HG03108 (cell line): ENCODE data around the gene TNN.

Source experiments
- ATAC-seq: cut with Tn5 transposase; IDR thresholded peaks from one replicate; pipeline ENCODE4 v1.9.1; 2021; ENCODE audit warnings: moderate library complexity; ENCODE audit not compliant: unreplicated experiment

The TNN gene

DNA sequence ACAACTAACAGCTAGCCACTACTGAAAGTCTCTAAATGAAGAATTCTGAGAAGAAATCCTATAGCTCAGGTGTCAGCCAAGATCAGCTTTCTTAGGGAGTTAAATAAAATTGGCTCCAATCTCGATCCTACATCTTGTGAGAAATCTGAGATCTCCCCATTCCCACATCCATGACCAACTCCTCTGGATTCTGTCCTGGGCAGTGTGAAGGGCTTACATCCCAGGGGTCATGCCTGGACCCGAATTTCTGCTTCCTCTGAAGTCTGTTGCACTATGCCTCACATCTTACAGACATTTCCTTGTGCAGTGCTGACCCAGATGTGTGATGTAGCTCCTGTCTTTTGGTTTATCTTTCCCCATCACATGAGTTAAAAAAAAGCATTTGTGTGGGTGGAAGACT, 4.8 kb upstream of the TNN start:
- no peak for ATAC-seq

DNA sequence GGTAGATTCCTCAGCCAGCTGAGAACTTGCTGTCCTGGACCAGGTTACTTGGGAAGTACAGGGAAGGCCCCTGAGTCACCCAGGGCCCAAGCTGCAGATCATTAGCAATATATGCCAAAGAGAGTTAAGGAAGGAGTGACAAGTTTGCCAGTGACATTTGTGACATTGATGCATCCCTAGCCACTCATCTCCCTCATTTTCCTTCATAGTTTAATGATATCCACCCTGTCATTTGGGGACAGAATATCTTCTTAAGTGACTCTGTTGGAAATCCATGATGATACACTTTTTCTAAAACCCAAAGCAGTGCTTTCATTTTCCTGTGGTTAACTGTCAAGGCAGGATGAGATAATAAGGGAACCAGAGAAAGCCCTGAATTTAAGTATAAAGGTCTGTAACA, 3.2 kb downstream of the TNN start:
- no peak for ATAC-seq

DNA sequence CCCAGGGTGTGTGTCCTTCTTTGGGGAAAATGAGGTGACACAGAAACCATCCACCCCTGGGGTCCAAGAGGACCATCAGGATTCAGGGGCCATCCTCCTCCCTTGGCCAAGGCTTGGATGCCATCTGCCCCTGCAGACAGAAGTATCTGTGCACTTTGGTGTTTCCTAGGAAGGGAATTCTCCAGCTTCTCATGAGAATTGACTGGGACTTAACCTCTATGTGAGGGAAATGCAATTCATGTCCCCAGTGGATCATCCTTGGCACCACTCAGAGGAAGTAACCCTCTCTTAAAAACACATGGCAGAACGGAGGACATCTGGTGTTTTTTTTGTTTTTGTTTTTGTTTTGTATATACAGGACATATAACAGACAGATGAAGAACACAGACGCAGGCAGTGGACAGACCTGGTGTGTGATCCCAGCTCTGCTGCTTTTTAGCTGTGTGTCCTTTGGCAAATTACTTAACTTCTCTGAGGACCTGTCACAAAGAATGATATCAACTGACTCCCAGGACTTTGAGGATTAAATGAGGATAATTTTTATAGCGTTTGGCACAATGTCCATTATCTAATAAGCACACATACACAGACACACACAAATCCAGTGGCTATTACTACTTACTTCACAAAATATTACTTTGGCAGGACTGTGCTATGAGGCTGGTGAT, 3.8 kb downstream of the TNN start:
- no peak for ATAC-seq

DNA sequence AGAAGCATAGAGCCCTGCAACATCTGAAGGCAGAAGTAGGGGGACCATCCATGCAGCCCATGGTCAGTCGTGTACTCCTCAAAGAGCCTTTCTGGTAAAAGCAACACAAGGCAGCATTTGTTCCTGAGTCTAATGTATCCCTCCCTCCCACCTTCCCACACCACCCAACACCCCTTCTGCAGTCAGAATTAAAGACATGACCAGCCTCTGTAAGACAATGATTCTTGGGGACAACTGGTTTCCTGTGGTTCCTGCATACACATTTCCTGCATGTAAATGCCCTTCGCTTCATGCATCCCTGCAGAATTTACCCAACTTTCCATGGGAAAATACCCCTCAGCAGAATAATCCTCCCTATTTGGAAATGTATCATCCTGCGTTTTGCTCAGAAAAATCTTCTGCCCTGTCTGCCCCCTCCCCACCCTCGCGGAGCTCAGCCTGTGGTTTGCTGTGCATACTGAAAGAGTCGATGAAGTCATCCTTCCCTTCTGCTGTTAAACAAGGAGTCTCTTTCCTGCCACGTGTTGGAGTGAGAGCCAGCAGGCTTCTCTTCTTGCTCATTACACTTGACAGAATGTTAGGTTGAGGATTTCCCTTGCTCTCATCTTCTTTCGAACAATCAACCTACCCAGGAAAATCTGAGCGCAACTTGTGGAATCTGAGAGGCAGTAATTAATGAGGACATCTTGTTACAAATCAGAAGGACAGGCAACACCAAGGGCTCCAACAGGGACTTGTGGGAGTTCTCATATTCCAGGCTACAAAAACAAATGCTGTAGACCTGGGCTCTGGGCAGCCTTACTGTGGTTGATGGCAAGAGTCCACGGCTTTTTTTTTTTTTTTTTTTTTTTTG, 4.7 kb downstream of the TNN start:
- ATAC-seq: peak; percentile 71

DNA sequence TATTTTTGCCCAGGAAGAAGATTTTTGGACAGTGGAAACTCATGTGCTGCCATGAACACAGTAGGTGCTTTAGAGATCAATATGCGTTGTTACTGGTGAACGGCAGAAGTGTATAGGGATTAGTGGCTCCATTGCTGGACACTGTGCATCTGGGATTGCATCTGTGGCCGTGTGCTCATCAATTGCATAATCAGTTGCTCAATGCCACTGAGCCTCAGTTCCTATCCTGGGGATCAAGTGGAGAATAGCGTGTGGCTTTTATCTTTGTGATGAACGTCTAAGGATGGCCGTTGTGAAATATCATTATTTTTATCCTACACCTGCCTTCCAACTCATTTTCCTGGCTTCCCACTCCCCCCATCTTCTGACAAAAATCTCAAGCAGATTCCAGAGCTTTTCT, 5.4 kb downstream of the TNN start:
- ATAC-seq: no peak

DNA sequence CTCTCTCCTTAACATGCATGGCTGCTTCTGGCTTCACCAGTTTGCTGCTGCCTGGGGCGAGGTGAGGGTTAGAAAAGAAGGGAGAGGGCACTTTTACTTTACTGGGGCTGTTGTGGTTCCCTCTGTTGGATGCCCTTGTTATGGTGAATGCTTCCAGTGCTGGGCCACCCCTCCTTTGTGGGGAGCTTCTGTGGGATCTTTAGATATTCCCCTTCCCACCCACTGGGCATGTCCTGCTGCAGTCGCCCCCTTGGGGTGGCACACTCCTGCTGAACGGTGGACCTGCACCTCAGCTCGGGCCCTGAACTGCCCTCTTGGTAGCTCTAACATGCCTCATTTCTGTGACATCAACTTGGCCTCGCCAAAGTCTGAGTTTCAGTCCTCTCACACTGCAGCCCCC, 6.0 kb downstream of the TNN start:
- no peak for ATAC-seq

DNA sequence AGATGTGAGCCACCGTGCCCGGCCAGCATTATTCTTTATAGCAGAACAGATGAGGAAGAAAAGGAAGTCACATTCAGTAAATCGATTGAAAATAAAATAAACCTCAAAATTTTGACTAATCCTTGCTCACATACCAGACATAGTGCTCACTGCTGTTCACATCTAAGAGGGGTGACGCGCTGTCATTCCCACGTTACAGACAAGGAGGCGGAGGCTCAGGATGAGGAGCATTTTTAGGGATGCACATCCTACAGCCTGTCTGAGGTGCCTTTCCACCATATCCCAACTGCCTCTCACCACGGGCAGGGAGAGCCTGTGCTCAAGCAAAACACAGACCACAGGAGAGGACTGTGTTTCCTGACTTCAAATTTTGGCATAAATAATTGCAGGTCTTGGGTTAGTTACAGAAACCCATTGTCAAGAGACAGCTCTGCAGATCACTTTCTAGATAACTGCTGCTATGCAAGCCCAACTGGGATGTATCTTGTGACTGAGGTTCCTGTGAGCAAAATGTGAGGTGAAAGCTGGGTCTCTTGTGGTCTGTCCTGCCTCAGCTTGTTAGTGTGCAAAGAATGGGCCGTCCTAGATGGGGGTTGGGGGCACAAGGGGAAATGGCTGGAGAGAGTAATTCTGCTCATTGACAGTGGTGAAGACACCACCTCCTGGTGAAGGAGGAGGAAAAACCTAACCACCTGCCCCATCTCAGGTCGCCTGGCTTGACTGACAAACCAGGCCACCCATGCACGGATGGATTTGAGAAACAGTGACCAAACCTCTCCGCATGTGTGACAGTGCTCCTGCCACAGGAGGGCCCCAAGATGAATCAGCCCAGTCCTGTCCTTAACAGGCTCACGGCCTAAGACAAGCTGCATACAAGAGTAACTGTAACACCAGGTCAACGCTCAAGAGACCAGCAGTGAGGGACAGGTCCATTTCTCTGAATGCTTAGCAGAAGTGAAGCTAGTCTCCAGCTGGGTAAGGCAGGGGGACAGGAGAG, 8.2 kb downstream of the TNN start:
- ATAC-seq: no peak

DNA sequence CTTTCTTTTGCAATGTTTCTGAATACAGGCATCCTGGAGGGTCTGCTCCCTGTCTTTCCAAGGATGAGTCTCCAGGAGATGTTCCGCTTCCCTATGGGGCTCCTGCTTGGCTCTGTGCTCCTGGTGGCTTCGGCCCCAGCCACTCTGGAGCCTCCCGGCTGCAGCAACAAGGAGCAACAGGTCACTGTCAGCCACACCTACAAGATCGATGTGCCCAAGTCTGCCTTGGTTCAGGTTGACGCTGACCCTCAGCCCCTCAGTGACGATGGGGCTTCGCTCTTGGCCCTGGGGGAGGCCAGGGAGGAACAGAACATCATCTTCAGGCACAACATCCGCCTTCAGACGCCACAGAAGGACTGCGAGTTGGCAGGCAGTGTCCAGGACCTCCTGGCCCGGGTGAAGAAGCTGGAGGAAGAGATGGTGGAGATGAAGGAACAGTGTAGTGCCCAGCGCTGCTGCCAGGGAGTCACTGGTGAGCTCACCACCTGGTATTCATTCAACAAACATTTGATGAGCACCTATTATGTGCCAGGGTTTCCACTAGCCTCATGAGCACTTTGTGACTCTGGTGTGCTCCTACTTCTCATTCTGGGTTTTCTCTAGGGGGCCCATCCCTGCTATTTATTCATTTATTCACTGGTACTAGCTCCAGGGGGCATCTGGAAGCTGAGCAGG, 9.9 kb downstream of the TNN start:
- no peak for ATAC-seq

DNA sequence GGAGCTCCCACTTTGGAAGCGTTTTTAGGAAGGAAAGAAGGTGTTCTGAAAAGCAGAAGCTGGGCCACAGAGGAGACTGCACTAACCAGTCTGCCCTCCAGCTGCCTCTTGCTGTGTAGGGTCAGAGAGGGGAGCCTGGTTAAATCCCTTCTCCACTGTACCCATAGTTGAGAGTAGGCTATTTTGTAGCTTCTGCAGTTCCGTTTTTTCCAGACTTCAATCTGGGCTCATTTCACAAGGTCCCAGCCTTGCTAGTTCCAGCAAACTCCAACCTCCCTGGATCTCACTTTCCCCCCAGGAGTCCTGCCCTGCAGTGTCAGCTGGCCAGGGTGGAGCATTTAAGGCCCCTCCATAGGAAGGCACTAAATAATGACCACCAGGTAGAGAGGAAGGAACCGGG, 11.0 kb downstream of the TNN start:
- ATAC-seq: no peak

DNA sequence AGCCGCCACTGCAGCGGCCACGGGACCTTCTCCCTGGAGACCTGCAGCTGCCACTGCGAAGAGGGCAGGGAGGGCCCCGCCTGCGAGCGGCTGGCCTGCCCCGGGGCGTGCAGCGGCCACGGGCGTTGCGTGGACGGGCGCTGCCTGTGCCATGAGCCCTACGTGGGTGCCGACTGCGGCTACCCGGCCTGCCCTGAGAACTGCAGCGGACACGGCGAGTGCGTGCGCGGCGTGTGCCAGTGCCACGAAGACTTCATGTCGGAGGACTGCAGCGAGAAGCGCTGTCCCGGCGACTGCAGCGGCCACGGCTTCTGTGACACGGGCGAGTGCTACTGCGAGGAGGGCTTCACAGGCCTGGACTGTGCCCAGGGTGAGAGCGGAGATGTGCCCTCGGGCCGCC, 11.7 kb downstream of the TNN start:
- no peak for ATAC-seq

DNA sequence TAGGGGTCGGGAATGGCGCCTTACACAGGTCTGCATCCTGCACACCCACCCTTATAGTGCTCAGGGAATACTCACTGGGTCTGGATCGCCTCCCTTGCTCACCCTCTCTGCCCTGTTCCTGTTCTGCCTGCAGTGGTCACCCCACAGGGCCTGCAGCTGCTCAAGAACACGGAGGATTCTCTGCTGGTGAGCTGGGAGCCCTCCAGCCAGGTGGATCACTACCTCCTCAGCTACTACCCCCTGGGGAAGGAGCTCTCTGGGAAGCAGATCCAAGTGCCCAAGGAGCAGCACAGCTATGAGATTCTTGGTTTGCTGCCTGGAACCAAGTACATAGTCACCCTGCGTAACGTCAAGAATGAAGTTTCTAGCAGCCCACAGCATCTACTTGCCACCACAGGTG, 12.4 kb downstream of the TNN start:
- ATAC-seq: no peak

DNA sequence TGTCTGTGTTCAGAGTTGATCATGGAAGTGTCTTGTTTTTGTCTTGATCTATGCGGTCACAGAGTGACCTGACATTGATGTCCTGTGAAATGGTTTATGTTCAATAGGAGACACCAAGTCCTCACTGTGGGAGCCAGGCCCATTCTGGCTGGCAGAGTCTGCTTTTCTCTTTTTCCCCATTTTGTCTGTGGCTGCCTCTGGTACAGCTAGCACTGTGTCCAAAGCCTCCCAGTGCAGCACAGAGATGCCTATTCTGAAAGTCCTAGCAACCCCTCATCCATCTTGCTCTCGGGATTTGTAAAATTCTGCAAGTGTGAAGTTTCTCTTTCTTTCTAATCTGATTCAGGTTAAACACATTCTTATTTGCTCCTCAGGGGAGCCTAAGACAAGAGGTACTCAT, 14.3 kb downstream of the TNN start:
- no peak for ATAC-seq

DNA sequence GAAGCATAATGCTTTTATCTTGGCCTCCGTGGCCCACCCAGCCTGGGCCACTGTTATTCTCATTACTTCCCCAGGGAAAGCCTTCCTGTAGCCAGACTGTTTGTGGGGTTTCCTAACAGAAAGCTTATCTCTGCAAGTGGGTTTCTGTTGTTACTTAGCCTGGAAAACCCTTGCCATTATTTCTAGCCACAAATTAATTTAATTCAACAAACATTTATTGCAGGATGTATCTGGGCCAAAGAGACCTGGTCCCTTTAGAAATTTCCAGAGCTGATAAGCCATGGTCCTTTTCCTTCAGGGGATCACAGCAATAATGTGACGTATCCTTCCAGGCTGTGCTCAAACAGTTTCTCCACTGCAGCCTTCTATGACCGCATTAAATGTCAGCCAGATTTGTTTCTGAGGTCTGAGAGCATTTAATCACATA, 20.9 kb downstream of the TNN start:
- ATAC-seq: no peak

DNA sequence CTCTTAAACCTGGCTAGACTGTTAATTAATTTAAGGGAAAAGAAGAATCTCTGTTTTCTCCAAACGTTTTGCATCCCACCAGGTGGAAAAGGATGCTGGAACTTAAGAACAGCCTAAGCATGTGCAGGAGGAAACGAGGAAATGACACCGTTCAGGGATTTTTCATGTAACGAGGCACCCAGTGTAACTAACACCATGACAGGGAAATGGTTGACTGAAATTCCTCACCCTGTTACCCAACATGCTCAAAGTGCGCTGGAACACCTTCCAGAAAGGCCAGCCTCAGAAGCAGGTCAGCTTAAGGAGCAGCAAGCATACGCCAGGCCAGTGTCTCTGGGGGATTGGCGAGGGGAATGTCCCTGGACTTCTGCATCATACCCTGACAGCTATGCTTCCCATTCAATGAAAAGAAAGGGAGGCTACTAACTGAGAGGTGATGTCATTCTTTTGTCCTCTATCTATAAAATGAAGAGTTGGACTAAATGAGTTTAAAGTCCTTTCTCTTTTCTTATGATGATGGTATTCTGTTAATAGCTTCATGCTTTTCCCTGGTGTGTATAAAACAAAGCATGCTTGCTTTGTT, 21.6 kb downstream of the TNN start:
- no peak for ATAC-seq

DNA sequence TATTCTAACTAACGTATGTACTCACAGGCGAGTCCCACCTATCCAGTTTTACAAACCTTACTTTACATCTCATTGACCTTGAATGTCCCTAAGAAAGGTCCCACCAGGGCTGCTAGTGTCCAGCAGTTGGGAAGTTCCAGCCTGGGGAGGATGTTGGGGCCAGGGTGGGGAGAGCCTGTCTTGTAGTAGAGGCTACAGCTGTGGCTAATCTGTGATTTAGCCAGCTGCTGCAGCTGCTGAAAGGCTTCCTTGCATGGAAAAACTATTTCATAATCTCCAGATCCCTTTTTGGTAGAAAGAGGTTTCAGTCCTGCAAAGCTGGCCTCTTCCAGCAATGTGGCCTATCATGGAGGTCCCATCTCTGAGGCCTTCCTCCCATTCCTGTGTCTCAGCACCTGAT, 23.1 kb downstream of the TNN start:
- ATAC-seq: no peak

DNA sequence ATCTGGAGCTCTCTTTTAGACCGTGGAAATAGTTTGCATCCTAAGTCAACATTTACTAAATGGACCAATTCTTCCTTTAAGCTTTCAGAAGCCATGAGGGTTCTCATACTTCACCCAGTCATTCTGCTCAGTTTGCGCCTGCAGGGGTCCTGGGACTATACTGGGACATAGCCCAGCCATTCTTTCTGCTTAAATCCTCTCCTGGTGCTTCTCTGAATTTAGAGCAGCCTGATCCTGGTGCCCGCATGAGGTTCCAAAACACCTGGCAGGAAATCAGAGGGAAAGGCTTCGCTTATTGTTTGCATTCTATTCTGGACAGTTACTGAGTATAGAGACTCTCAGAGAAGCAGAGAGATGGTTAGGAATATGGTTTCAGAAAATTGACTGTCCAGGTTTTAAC, 27.0 kb downstream of the TNN start:
- ATAC-seq: no peak

DNA sequence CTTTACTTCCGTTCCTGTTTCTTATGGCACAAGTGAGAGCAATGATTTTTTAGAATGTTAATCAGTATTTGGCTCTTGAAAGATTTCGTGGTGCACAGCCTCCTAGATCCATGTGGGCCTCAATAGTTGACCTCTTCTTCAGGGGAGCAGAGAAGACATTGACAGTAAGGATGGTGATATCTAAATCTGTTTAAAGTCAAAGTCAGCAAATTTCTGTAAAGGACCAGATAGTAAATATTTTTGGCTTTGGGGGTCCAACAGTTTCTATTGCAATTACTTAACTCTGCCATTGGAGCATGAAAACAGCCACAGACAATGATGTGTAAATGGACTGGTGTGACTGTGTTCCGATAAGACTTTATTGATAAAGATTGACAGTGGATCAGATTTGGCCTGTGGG, 27.4 kb downstream of the TNN start:
- ATAC-seq: no peak

DNA sequence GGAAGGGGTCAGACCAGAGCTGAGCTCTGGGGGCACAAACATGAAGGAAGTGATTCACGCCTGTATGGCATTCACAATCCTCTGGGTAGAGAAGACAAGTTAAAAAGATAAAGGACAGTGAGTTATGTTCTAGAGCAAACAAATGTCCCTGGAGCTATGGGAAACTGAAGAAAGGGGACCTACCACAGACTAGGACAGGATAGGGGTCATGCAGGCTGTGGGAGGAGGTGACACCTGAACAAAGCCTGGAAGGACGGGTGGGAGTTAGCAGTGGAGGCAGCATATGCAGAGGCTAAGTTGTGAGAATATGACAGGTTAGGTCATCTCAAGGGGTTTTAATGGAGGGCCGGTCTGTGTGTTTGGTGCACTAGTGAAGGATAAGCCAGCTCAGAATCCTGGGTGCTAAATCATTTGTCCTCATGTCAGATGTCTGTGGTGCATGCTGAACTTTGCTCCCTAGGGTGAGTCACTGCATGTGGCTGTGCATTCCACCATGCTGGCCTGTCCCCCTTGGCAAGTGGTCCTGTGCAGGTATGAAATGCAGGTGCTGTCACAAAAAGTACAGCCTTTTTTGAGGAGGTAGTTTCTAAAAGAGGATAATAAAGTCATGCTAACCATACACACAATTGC, 28.5 kb downstream of the TNN start:
- no peak for ATAC-seq

DNA sequence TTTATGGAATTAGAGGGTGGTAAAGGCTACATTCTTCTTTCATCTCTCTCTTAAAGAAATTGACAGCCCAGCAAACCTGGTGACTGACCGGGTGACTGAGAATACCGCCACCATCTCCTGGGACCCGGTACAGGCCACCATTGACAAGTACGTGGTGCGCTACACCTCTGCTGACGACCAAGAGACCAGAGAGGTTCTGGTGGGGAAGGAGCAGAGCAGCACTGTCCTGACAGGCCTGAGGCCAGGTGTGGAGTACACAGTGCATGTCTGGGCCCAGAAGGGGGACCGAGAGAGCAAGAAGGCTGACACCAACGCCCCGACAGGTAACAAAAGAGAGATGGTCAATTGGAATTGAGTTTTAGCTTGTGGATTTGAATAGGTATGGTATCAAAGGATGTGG, 29.7 kb downstream of the TNN start:
- ATAC-seq: no peak

DNA sequence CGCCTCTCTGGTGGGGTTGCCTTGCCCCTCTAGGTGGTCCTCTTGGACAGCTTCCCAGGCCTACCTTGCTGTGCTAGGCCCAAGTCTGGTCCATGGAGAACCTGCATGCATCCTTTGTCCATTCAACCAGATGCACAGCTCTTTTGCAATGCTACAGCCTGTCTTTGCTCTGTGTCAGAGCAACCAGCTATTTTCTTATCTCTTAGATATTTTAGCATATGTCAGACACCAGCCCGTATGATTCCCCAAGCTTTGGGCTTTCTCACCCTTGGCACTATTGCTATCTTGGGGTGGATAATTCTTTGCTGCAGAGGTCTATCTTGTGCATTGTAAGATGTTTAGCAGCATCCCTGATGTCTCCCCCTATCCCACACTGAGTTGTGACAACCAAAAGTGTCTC, 32.3 kb downstream of the TNN start:
- no peak for ATAC-seq
